HL-60 (cell line): ENCODE results near the gene MZF1.

Source experiments
- DNase-seq, 2 experiments: peaks; one replicate each; pipeline ENCODE4 v3.0.0-alpha.2; 2010 to 2020; ENCODE audit warnings: low read depth in 1 of 2, low spot score in 1 of 2
- H3K27ac ChIP-seq: fragments of 250-450 bp; sonication (Bioruptor Pico); replicated peaks from 2 replicates; pipeline ENCODE4 v1.5.1; 2020; ENCODE audit warnings: mild to moderate bottlenecking, moderate library complexity
- H3K27me3 ChIP-seq: fragments of 250-450 bp; sonication (Bioruptor Pico); 2 replicates; pipeline ENCODE4 v1.5.1; 2021; ENCODE audit warnings: mild to moderate bottlenecking, moderate library complexity; ENCODE audit not compliant: insufficient read depth, poor library complexity, severe bottlenecking
- H3K4me3 ChIP-seq: replicated peaks from 2 replicates; pipeline ENCODE4 v1.5.1; 2011; ENCODE audit warnings: mild to moderate bottlenecking, control low read depth, low read length; ENCODE audit not compliant: insufficient read depth
- CTCF ChIP-seq: IDR thresholded peaks from one replicate; pipeline ENCODE4 v1.5.1; 2011; ENCODE audit warnings: low read length, control low read depth, inconsistent platforms; ENCODE audit not compliant: insufficient read depth
- GABPA ChIP-seq: IDR thresholded peaks from 2 replicates; pipeline ENCODE4 v1.6.1; 2012; ENCODE audit warnings: low read depth
- POLR2AphosphoS5 ChIP-seq: IDR thresholded peaks from 2 replicates; pipeline ENCODE4 v1.6.1; 2012; ENCODE audit warnings: low read depth
- SPI1 ChIP-seq: IDR thresholded peaks from 2 replicates; pipeline ENCODE4 v1.6.1; 2012; ENCODE audit warnings: low read depth, mild to moderate bottlenecking, borderline replicate concordance
- TF ChIP-seq, protein P1 (sequence below): IDR thresholded peaks from 2 replicates; pipeline ENCODE4 v1.6.1; 2012; ENCODE audit warnings: low read depth; ENCODE audit not compliant: insufficient replicate concordance

Gene MZF1

DNA sequence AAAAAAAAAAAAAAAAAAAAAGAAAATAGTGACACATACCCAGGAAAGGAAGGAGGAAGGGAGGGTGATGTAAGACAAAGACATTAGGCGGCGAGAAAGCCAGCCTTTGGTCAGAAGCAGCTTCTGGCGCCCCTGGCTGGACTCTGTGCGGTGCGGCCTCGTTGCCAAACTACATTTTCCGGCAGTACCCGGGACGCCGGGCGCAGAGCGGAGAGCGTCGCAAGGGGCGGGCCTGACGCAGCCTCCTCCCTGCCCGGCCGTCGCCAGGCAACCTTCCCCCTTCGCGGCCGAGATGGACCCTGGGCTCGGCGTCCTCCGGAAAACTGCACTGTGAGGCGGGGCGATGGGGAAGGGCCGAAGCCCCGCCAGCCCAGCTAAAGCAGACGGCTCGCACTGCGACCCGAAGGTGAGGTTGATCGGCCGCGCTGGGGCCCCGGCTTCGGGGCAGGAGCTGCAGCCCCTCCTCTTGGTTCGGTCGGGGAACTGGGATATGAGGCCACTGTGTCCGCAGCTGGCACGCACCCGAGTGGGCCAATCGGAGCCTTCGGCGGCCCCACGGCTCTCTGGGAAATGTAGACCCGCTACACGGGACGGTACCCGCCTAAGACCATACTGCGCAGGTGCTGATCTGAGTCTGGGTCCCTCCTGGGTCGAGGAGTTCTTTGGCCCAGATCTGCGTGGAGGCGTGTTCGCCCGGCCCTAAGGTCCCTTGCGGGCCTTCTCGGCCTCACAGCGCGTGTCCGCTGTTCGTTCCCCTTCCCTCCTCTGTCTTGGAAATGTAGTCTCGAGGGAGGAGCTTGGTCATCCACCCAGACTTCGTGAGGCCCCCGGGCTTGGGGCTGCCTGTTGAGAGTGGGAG is 2.3 kb upstream of the MZF1 start:
- peak overlapping the region; percentile 82 for H3K4me3 ChIP-seq
- peak overlapping the region; percentile 99 for H3K27ac ChIP-seq
- TF ChIP-seq CTCF (no peak), POLR2AphosphoS5 (peak; percentile 75; the same call in 1 of the 2 replicates)
- H3K27me3 ChIP-seq = no peaks in the 10 kb centered on the region
- DNase-seq = peak; percentile 91 to 92

DNA sequence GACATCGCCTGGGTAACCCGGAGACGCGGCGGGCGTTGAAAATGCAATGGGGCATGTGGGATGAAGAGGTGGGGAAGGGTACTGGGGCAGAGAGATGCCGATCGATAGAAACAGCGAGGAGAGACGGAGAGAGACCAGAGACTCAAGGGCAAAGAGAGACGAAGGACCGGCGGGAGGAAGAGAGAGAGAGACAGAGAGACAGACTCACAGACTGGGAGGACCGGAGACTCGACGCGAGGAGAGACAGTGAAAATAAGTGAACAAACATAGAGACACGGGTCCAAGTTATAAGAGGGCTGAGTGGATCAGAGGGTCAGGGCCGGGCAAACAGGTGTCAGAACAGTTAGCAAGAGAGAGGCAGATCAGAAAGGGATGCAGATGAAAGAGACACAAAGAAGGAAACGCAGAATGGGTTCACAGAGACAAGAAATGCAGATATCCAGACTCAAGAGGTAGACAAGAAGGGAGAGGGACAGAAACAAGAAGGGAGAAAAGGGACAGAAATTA is 576 bp upstream of the MZF1 start:
- Histone ChIP-seq H3K27ac (peak overlapping the region; percentile 99), H3K4me3 (peak overlapping the region; percentile 37), H3K27me3 (no peaks in the 10 kb centered on the region)
- DNase-seq = no peak
- no peak for TF ChIP-seq CTCF
- TF ChIP-seq SPI1 = no peak
- no peak for TF ChIP-seq GABPA
- TF ChIP-seq, protein P1, sequence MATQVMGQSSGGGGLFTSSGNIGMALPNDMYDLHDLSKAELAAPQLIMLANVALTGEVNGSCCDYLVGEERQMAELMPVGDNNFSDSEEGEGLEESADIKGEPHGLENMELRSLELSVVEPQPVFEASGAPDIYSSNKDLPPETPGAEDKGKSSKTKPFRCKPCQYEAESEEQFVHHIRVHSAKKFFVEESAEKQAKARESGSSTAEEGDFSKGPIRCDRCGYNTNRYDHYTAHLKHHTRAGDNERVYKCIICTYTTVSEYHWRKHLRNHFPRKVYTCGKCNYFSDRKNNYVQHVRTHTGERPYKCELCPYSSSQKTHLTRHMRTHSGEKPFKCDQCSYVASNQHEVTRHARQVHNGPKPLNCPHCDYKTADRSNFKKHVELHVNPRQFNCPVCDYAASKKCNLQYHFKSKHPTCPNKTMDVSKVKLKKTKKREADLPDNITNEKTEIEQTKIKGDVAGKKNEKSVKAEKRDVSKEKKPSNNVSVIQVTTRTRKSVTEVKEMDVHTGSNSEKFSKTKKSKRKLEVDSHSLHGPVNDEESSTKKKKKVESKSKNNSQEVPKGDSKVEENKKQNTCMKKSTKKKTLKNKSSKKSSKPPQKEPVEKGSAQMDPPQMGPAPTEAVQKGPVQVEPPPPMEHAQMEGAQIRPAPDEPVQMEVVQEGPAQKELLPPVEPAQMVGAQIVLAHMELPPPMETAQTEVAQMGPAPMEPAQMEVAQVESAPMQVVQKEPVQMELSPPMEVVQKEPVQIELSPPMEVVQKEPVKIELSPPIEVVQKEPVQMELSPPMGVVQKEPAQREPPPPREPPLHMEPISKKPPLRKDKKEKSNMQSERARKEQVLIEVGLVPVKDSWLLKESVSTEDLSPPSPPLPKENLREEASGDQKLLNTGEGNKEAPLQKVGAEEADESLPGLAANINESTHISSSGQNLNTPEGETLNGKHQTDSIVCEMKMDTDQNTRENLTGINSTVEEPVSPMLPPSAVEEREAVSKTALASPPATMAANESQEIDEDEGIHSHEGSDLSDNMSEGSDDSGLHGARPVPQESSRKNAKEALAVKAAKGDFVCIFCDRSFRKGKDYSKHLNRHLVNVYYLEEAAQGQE = no peak
- no peak for TF ChIP-seq POLR2AphosphoS5

- no peak for DNase-seq
- TF ChIP-seq POLR2AphosphoS5 (peak; percentile 46; the same call in 1 of the 2 replicates), GABPA (peak; percentile 86; the same call in 1 of the 2 replicates), CTCF (no peak), SPI1 (peak; percentile 63; the same call in 1 of the 2 replicates)
- TF ChIP-seq, protein P1 = no peak
- H3K4me3 ChIP-seq = peak overlapping the region; percentile 53
Measured at GRCh38 chr19:58572026-58572817, 913 bp downstream of the MZF1 start.

More at GRCh38 chr19:58572026-58572817, 913 bp downstream of the MZF1 start:
- Histone ChIP-seq H3K27me3 (no peaks in the 10 kb centered on the region), H3K27ac (peak overlapping the region; percentile 99)
